SKM-1 (cell line): Measurements from ENCODE around the gene CFAP58.
"Not testable (repeated sequence)": the region's sequence is repeated elsewhere in the genome, so short reads cannot be mapped to it uniquely, and the experiment has no call there.

Experiments
- DNase-seq: peaks from one replicate; lab custom pipeline; 2025; ENCODE audit not compliant: unreplicated experiment; lab: John Stamatoyannopoulos, UW

CFAP58 gene

GRCh38 chr10:104430360-104430759 lies 76.7 kb downstream of the CFAP58 start:
- no peak for DNase-seq

- DNase-seq, result no peak
Observed at GRCh38 chr10:104433669-104434068, 80.0 kb downstream of the CFAP58 start.

DNA sequence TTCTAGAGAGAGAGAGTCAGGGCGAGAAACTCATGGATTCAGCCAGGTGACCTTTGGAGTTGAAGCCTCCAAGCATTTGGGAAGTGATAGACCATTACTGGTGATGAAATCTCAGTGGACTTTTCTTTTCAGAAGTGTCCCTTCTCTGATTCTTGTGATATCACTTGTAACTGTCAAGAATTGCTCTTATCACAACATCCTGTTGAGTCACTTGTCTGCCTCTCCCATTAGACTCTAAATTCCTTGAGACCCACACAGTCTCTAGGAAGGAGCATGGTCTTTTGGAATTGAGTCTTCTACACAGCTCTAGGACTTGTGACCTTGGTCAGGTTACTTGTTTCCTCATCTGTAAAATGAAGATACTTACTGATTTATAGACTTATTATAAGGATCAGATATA lies 81.0 kb downstream of the CFAP58 start:
- no peak for DNase-seq

GRCh38 chr10:104435822-104436221 lies 82.2 kb downstream of the CFAP58 start:
- DNase-seq, result no peak

DNA sequence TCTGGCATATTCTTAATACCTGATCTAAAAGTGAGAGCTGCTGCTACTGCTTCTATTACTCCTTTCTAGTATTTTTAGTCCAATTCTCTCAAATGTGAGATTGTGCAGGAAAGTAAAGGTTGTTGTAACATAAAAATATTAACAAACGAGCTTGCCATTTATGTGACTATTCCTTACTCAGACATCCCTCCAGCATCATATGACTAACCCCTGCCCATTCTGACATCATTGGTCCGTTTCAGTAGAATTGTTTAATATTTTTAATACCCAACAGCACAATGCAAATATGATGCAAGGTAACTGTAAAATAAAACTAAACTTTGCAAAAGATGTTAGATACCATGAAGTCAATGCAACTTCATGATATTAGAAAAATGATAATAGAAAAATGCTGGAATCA lies 83.6 kb downstream of the CFAP58 start:
- no peak for DNase-seq

DNA sequence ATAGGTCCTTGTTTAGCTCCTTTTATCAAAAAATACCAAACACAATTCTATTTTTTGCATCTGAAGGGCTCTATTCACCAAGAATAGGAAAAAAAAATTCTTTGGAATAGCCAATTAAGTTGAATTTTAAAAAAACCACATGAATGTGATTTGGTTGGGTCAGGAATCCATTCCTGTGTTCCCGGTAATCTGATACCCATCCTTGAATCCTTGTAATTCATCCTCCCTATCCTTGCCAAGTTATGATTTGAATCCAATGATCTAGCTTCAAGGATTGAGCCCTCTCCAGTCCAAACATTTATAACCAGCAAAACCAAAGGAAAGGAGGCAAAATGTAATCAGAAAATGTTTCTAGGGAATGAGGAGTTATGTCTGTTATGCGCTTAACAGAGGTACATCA lies 86.6 kb downstream of the CFAP58 start:
- DNase-seq, result no peak

DNA sequence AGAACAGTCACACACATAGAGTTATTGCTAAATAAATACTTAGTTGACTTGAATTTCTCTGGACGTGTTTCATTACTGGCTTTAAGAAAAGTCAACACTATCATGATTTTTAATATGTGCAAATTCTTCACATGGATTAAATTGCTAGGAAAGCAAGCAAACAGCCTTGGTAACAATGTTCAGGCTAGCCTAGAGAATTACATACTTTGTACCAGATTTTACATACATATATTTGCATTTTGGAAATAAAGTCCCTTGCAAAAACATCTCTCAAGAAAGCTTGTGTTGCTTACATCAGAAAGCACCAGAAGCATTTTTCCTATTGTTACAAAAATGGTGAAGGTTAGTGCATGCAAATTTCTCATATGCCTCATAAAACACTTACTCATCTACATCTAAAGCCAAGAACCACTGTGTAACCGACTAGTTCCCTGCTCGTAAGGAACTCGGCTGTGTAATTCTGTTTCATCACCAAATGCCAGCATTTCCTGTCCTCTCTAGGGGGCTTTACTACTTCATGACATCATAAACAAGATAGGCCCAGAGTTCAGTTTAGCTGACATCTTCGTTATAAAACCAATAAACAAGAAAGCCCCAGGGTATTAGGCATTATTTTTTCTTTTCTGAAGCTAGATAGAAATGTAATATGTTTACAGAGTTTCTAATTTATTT lies 87.8 kb downstream of the CFAP58 start:
- no peak for DNase-seq

DNA sequence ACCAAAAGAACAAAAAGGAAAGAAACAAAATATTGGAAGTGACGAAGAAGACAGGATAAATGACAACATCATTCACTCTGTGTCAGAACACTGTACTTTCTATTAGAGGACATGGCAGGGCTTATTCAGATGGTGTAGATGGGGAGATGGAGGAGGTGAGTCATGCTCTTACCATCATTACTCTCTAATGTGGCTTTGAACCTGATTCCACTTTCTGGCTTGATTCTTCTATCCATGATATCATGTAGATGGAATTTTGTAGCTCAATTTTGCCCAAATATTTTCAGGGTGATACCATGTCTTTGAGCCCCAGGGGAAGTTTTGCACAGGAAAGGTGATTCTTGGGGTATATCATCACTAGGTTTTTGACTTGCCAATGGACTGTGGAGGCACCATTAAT lies 91.7 kb downstream of the CFAP58 start:
- no peak for DNase-seq

- no peak for DNase-seq
Observed at GRCh38 chr10:104446151-104446550, 92.5 kb downstream of the CFAP58 start.

GRCh38 chr10:104447331-104447730 lies 93.7 kb downstream of the CFAP58 start:
- DNase-seq, result no peak

GRCh38 chr10:104447906-104448305 lies 94.3 kb downstream of the CFAP58 start:
- DNase-seq, result no peak

DNA sequence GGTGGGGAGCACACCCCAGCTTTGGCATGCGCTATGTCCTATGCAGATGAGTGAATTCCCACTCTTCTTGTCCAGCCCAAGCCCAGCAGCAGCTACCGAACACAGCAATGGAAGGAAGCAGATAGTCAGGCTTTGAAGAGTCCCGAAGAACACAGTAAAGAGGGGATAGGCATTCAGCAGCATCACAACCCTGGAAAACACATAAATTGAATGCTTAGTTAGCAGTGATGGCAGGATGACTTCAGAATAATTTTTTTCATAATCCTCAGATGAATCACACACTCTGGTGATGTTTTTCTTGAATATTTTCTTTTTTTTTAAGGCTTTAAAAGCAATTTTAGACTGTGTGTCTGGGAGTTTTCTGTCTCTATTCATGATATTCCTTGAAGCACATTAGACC lies 95.8 kb downstream of the CFAP58 start:
- DNase-seq, result no peak

DNA sequence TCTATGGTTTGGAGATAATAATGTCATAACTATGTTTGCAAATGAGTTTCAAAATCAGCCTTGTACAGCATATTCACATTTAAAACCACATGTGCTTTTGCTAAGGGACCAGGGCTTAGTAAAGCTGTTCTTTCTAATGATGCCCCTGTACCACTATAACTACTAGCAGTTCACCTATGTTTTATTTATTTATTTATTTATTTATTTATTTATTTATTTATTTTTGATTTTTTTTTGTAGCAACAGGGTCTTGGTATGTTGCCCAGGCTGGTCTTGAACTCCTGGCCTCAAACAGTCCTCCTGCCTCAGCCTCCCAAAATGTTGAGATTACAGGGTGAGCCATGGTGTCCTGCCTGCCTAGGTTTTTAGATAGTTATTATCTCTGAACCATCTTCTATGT lies 96.9 kb downstream of the CFAP58 start:
- no peak for DNase-seq

DNA sequence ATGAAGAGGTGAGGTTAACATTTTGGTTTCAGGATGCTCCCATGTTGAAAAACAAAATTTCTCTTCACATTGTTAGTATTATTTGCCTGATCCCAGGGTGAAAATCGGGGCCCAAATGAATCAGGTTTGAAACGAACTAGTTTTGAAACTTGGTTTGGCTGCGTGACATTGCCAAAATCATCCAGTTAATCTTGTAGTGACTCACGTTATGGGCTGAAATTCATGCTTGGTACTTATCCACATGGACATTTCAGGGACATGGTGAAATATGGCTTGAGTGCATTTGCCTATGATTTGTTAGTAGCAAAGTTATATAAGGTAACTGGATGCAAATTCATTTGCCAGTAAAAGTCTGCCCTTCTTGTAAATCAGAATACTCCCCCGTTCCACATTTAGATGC lies 97.3 kb downstream of the CFAP58 start:
- DNase-seq, result no peak

GRCh38 chr10:104452977-104453376 lies 99.3 kb downstream of the CFAP58 start:
- no peak for DNase-seq

DNA sequence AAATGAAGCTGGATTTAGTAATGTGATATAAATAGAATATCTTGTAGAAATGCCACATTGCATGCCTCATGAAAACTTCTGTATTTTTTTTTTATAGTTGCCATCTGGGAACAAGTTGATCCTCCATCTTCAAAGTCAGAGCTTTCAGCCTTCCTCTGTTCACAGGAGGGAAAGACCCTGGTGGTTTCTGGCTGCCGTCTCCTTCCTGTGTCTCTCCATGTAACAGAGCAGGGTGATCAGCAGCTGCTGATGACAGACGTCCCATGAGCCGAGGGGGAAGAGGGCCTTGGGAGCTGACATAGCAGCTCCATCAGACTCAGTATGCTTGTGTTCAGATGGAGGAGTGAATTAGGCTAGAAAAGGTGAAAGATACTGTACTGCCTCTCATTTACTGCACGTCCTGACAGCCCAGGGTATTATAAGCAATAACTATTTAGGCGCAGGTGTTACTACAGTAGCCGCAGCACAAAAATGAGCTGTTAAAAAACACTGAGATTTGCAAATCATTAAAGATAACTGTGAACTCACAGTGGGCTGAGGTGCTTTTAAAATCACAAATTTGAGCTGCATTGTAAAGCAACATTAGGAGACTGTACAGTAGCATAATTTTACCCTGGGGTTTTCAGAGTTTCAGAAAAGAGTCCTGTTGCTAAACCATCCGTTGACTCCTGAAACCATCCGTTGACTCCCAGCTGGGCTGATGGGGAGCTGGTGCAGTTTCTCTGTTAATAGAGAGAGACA lies 103.3 kb downstream of the CFAP58 start:
- no peak for DNase-seq

DNA sequence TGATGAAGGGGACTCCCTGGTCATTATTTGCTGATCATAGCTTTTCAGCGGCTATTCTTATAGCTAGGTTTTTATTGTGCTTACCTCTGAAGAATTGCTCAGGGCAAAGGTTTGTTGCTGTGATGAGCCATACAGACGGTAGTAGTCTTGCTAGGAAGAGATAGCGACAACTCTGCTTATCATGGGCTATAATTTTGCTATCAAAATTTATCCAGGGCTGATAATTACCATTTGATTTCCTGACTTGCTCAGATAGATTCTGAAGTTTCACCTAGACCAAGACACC lies 103.9 kb downstream of the CFAP58 start:
- DNase-seq, result no peak

GRCh38 chr10:104465575-104465974 lies 111.9 kb downstream of the CFAP58 start:
- DNase-seq, result not testable (repeated sequence)

GRCh38 chr10:104468818-104469217 lies 115.2 kb downstream of the CFAP58 start:
- not testable (repeated sequence) for DNase-seq

DNA sequence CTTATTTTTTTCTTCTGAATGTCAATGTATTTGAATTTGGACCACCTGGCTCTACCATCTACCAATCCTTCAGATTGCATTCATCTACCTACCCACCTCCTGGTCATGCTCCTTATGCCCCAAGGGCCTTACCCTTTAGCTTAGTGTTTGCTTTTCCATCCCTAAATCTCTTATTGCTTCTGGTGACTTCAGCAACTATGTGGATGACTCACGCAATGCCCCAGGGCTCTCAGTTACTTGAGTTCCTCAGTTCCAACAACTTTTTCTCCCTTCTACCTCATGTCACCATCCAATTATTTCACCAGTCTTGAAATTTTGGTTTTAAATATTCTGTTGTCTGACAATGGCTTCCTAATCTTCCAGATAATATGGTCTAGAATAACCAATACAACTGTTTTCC lies 118.9 kb downstream of the CFAP58 start:
- no peak for DNase-seq

DNA sequence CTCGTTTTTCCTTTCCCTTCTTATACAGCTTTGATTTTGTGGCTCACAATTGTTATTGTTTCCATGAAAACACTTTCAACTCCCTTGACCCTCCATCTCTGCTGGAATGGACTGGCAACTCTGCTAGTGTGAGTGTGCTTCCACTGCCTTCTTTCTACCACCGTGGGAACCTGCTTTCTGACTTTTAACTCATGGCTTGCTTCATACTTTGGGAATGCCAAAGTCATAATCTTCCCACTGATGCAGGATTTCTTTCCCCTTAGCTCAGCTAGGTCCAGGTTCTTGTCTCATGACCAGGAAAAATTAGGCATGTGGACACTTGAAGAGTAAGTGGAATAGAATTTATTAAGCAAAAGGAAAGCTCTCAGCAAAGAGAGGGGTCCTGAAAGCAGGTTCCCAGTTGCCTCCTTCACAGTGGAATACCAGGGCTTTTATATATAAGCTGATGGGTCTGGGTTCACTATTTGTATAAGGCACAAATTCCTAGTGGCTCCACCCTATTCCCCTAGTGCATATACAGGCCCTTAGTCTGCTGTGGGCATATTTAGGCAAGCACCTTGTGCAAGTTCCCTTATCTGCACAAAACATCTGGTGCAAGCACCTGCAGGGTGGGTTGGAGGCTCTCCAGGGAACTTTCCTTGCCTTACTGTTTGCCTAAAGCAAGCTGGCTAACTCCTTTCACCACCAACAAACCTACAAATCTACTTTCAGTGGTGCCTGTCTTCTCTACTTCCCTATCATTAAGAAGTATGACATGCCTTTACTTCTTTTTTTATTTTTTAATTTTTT lies 119.5 kb downstream of the CFAP58 start:
- no peak for DNase-seq

GRCh38 chr10:104478380-104478779 lies 124.7 kb downstream of the CFAP58 start:
- DNase-seq, result no peak
